Measurements from ENCODE around the gene FAM13A.

DNA sequence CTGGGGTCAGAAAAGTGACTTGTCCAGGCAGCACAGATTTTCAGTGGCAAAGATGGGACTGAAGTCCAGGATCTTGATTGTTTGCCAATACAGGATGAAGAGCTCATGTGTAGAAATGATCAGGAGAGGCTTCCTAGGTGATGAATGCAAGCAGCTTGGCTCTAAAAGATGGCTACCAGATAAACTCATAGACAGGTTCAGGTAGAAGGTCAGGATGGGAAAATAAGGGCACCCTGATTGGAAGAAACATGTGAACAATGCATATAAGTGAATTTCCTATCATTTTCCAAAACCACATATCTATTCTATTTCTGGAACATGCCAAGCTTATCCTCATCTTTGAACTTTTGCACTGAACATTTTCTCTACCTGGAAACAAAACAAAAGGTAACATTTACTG is 87.7 kb downstream of the FAM13A start:
- no peak for TF ChIP-seq EZH2 (IDR thresholded peaks at IDR 0.05; ENCODE audit: borderline replicate concordance, insufficient read depth, low read length, poor library complexity, severe bottlenecking)
- TF ChIP-seq, protein P1, sequence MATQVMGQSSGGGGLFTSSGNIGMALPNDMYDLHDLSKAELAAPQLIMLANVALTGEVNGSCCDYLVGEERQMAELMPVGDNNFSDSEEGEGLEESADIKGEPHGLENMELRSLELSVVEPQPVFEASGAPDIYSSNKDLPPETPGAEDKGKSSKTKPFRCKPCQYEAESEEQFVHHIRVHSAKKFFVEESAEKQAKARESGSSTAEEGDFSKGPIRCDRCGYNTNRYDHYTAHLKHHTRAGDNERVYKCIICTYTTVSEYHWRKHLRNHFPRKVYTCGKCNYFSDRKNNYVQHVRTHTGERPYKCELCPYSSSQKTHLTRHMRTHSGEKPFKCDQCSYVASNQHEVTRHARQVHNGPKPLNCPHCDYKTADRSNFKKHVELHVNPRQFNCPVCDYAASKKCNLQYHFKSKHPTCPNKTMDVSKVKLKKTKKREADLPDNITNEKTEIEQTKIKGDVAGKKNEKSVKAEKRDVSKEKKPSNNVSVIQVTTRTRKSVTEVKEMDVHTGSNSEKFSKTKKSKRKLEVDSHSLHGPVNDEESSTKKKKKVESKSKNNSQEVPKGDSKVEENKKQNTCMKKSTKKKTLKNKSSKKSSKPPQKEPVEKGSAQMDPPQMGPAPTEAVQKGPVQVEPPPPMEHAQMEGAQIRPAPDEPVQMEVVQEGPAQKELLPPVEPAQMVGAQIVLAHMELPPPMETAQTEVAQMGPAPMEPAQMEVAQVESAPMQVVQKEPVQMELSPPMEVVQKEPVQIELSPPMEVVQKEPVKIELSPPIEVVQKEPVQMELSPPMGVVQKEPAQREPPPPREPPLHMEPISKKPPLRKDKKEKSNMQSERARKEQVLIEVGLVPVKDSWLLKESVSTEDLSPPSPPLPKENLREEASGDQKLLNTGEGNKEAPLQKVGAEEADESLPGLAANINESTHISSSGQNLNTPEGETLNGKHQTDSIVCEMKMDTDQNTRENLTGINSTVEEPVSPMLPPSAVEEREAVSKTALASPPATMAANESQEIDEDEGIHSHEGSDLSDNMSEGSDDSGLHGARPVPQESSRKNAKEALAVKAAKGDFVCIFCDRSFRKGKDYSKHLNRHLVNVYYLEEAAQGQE (IDR thresholded peaks at IDR 0.05; ENCODE audit: borderline replicate concordance): no peak
- no peak for TF ChIP-seq RAD21 (conservative IDR thresholded peaks at IDR 0.05)
- TF ChIP-seq TAF1 (IDR thresholded peaks at IDR 0.05; ENCODE audit: low read depth): no peak
- TF ChIP-seq, protein P2, sequence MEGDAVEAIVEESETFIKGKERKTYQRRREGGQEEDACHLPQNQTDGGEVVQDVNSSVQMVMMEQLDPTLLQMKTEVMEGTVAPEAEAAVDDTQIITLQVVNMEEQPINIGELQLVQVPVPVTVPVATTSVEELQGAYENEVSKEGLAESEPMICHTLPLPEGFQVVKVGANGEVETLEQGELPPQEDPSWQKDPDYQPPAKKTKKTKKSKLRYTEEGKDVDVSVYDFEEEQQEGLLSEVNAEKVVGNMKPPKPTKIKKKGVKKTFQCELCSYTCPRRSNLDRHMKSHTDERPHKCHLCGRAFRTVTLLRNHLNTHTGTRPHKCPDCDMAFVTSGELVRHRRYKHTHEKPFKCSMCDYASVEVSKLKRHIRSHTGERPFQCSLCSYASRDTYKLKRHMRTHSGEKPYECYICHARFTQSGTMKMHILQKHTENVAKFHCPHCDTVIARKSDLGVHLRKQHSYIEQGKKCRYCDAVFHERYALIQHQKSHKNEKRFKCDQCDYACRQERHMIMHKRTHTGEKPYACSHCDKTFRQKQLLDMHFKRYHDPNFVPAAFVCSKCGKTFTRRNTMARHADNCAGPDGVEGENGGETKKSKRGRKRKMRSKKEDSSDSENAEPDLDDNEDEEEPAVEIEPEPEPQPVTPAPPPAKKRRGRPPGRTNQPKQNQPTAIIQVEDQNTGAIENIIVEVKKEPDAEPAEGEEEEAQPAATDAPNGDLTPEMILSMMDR (IDR thresholded peaks at IDR 0.05; ENCODE audit: poor library complexity, severe bottlenecking): no peak
- no peak for TF ChIP-seq POLR2AphosphoS5 (IDR thresholded peaks at IDR 0.05)
- TF ChIP-seq EP300 (conservative IDR thresholded peaks at IDR 0.05; ENCODE audit: poor library complexity, severe bottlenecking): no peak
